NB4 (cell line): ENCODE results near the gene EML2.

Experiments
- MYC ChIP-seq: IDR thresholded peaks from 2 replicates; pipeline ENCODE4 v1.6.1; 2011; ENCODE audit warnings: low read depth, low read length
- TF ChIP-seq, protein P1 (sequence below): IDR thresholded peaks from one replicate; pipeline ENCODE4 v1.5.1; 2012; ENCODE audit warnings: low read depth, low read length
- TF ChIP-seq, protein P2 (sequence below): IDR thresholded peaks from 2 replicates; pipeline ENCODE4 v1.6.1; 2011; ENCODE audit warnings: low read depth, low read length

DNA sequence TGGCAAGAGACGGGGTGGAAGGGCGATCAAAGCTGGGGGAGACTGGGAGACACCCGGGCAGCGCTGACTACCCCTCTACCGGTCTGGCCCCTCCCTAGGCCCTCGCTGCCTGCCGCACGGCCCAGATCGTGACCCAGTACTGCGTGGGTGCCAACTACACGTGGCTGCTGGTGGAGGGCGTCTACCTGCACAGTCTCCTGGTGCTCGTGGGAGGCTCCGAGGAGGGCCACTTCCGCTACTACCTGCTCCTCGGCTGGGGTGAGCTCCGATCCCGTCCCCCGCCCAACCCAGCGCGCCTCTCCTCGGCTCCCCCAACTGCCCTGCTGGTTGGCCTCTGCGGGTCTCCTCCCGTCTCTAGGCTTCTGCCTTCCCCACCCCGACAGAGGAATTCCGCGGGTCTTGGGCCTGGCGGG lies 37.7 kb upstream of the EML2 start:
- TF ChIP-seq, protein P1, sequence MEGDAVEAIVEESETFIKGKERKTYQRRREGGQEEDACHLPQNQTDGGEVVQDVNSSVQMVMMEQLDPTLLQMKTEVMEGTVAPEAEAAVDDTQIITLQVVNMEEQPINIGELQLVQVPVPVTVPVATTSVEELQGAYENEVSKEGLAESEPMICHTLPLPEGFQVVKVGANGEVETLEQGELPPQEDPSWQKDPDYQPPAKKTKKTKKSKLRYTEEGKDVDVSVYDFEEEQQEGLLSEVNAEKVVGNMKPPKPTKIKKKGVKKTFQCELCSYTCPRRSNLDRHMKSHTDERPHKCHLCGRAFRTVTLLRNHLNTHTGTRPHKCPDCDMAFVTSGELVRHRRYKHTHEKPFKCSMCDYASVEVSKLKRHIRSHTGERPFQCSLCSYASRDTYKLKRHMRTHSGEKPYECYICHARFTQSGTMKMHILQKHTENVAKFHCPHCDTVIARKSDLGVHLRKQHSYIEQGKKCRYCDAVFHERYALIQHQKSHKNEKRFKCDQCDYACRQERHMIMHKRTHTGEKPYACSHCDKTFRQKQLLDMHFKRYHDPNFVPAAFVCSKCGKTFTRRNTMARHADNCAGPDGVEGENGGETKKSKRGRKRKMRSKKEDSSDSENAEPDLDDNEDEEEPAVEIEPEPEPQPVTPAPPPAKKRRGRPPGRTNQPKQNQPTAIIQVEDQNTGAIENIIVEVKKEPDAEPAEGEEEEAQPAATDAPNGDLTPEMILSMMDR = no peak
- TF ChIP-seq, protein P2, sequence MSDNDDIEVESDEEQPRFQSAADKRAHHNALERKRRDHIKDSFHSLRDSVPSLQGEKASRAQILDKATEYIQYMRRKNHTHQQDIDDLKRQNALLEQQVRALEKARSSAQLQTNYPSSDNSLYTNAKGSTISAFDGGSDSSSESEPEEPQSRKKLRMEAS = no peak
- TF ChIP-seq MYC = no peak
